Measurements from ENCODE around the gene CCDC82.

DNA sequence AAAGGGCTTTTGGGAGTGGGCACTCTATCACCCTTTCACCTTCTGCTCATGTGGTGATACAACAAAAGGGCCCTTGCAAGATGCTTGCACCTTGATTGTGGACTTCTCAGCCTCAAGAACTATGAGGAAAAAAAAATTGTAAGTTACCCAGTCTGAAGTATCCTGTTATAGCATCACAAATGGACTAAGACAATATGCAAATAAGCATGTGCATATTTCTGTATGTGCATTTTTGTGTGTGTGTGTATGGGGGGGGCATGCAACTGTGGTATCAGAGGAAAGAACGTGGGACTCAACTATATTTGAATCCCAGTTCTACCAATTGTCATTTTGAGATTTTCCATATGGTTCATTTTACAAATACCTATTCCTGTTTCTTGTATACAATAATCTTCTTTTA lies 11.0 kb upstream of the CCDC82 start:
- TF ChIP-seq, protein P1, sequence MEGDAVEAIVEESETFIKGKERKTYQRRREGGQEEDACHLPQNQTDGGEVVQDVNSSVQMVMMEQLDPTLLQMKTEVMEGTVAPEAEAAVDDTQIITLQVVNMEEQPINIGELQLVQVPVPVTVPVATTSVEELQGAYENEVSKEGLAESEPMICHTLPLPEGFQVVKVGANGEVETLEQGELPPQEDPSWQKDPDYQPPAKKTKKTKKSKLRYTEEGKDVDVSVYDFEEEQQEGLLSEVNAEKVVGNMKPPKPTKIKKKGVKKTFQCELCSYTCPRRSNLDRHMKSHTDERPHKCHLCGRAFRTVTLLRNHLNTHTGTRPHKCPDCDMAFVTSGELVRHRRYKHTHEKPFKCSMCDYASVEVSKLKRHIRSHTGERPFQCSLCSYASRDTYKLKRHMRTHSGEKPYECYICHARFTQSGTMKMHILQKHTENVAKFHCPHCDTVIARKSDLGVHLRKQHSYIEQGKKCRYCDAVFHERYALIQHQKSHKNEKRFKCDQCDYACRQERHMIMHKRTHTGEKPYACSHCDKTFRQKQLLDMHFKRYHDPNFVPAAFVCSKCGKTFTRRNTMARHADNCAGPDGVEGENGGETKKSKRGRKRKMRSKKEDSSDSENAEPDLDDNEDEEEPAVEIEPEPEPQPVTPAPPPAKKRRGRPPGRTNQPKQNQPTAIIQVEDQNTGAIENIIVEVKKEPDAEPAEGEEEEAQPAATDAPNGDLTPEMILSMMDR (IDR thresholded peaks at IDR 0.05) = no peak
- TF ChIP-seq POLR2A (IDR thresholded peaks at IDR 0.05) = no peak

Measured in body of pancreas (tissue), 4 donors.